HG03175 (cell line): ENCODE measurements around the gene UNC13A.
A peak's percentile ranks its signal among the peaks of the same experiment; 100 is the strongest.

Experiments
- ATAC-seq: cut with Tn5 transposase; IDR thresholded peaks from one replicate; pipeline ENCODE4 v1.9.1; 2021; ENCODE audit warnings: mild to moderate bottlenecking, moderate library complexity; ENCODE audit not compliant: unreplicated experiment

Gene UNC13A

DNA sequence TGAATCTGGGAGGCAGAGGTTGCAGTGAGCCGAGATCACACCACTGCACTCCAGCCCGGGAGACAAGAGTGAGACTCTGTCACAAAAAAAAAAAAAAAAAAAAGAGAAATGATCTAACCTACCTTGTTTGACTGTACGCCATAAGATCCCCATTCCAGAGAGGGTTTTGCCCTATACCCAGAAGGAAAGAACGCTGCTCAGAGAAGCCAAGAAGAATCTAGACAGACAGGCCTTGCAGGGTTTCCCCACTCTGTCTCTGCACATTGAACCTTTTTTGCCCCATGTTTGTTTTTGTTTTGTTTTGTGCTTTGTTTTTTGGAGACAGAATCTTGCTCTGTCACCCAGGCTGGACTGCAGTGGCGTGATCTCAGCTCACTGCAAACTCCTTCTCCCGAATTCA is 23.7 kb upstream of the UNC13A start:
- ATAC-seq = no peak

GRCh38 chr19:17706750-17707181 is 18.6 kb upstream of the UNC13A start:
- no peak for ATAC-seq

DNA sequence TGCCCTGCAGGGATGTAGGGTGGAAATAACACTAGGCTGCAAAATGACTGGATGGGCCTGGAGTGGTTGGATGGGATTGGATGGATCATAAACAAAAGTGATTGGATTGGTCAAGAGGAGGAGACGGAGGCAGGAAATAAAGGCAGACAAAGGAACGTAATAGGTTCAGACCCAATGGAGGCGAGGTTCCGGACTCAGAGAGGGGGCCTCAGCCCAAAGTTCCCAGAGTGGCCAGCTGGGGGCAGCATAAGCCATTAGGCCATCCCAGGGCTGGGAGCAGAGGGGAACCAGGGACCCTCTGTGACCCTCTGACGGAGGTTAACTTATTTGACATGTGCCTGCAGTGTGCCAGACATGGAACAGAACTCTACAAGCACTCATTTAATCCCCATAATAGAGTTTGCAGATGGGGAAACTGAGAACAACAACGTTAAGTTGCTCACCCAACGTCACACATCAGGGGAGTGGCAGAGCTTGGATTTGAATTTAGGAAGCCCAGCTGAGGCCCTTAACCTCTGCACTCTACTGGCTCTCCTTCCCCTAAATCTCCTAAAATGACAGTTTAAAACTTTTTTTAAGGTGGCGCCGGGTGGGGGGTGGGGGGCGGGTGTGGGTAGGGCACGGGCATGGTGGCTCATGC is 15.8 kb upstream of the UNC13A start:
- no peak for ATAC-seq

DNA sequence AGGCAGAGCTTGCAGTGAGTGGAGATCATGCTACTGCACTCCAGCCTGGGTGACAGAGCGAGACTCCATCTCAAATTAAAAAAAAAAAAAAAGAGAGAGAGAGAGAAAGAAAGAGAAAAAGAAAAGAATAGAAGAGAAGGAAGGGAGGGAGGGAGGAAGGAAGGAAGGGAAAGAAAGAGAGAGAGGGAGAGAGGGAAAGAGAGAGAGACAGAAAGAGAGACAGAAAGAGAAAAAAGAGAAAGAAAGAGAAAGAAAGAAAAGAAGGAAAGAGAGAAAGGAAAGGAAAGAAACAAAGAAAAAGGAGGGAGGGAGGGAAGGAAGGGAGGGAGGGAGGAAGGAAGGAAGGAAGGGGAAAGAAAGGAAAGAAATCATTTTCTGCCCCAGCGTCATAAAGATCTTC is 7.0 kb upstream of the UNC13A start:
- no peak for ATAC-seq

DNA sequence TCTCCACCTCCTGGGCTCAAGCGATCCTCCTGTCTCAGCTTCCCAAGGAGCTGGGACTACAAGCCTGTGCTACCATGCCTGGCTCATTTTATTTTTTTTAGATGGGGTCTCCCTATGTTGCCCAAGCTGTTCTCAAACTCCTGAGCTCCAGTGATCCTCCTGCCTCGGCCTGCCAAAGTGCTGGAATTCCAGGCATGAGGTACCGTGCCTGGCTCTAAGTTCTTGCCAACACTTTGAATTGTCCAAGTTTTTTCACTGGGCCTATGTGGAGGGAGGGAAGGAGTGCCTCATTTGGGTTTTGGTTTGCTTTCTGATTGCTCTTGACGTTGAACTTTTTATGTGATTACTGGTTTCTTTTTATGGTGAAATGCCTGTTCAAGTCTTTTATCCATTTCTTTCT is 4.4 kb upstream of the UNC13A start:
- no peak for ATAC-seq

GRCh38 chr19:17688853-17689595 is 870 bp upstream of the UNC13A start:
- no peak for ATAC-seq

DNA sequence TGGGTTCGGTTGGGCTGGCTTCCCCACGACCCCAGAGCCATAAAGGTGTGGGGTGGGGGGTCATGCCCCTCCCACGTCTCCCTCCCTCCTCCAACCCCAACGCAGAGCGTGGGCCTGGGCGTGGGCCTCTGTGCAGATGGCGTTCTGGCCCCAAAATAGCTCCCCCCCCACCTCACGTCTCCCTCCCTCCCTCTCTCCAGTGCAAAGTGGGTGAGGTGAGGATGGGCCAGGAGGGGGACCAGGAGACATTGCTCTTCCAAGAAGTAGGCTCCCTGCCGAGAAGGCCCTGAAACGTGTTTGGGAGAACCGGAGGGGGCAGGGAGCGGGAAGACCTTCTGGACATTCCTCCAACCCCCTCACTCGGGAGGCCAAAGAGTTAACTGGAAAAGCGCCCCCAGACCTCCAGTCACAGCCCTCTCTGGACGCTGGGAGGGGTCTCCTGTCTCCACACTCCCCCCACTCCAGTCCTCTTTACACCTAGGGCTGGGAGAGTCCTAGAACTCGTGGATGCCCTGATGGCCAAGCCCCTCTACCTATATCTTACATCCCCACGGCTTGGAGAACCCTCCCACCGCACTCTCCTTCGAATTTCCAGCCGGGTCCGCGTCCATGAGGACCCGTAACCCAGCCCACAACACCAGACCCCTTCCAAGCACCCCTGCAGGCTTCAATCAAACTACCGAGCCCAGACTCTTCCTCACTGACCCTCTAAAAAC is 855 bp downstream of the UNC13A start:
- ATAC-seq = no peak

DNA sequence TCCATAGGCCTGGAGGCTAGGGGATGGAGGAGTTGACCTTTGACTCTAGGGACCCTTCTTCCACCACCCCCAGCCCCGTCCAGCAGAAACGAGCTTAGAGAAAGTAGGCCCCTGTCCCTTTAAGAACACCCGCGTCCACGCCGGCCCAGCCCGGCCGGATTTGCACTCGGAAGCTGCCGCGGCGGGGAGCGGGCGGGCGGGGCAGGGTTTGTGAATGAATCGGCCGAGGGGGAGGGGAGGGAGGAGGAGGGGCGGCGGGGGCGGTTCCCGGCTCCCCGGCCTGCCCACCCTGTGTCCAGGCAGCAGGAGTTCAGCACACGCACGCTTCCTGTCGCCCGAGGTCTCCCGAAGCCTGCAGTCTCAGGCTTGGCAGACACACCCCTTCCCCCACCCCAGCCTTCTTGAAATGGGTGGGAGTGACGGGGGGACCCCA is 1.5 kb downstream of the UNC13A start:
- ATAC-seq = no peak

- no peak for ATAC-seq
These were observed 2.1 kb downstream of the UNC13A start for GRCh38 chr19:17686023-17686521.

- ATAC-seq = no peak
These were observed 2.6 kb downstream of the UNC13A start for GRCh38 chr19:17685451-17686022.

GRCh38 chr19:17684256-17684655 is 3.9 kb downstream of the UNC13A start:
- ATAC-seq = no peak

DNA sequence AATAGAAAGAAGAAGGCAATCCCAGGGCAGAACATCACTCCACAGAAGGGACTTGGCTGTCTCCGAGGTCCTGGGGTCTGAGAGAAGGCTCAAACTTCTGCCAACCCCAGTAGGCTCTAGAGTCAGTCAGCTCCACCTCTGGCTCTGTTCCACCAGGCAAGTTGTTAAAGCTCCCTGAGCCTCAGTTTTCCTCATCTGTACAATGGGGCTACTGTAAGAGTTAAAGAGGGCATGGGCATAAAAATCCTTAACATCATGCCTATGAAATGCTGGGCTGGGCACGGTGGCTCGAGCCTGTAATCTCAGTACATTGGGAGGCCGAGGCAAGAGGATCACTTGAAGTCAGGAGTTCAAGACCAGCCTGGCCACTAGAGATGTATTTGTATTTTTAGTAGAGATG is 5.1 kb downstream of the UNC13A start:
- ATAC-seq = no peak

DNA sequence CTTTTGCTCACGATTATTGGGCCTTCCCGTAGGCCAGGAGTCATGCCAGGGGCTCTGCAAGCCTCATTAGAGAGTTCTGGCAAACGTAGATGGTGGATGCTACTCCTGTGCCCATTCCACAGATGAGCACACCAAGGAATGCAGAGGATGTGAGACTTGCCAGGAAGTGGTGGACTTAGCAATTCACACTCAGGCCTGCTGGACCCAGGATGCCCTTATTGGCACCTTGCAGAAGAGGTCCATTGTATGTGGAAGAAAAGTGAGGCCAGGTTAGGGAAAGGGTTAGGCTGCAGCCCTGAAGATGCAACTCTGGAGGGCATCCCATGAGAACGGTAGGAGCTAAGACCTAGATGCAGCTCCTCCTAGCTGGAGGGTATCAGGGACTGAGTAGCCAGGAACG is 5.9 kb downstream of the UNC13A start:
- no peak for ATAC-seq

DNA sequence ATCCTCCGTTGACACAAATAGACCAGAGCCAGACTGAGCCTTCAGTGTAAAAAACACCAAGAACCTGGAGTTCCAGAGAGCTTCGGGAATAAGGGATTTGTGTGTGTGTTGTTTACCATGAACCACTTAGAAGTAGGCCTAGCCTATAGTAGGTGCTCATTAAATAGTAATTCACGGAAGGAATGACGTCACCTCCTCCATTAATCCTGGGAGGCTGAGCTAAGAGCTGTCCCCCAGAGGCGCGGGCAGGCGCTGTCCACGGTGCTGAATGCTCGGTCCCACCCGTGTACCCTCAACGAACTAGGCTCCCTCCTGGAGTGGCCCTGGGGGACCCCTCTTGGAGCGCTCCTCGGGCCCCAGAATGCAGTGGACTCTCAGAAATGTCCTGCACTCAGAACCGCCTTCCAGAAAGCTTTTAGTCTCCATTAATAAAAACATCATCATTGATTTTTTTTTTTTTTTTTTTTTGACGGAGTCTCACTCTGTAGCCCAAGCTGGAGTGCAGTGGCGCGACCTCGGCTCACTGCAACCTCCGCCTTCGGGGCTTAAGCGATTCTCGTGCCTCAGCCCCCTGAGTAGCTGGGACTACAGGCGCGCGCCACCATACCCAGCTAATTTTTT is 6.5 kb downstream of the UNC13A start:
- no peak for ATAC-seq

GRCh38 chr19:17680230-17680722 is 7.9 kb downstream of the UNC13A start:
- ATAC-seq = peak; percentile 79

DNA sequence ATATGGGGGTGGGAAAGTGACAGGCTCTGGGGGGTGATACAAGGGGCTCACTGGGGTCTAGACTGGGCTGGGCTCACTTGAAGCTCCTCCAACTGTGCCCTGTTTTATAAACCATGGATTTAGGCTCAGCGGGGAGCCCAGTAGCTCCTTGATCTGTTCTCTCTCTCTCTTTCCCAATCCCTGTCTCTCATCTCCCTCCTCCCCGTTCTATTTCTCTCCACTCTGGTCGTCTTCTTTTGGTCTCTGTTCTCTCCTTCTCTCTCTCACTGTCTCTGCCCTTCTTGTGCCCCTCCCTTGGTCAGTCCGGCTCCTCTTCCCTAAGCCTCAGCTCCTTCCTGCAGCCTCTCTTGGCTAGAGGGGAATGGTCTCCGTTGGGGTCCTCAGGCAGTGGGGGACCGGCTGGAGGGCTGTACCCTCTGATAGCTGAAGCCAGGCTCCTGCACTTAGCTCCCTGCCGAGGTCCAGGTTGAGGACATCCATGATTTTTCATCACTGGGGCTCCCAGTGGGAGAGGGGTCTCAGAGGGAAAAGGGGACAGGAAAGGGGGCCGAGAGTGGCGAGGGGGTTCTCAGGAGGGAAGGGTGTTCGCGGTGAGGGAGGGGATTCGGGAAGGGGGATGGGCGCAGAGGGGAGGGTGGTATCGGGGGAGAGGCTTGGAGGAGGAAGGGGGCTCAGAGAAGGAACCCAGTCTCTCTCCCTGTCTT is 8.5 kb downstream of the UNC13A start:
- no peak for ATAC-seq

- ATAC-seq = no peak
These were observed 9.3 kb downstream of the UNC13A start for GRCh38 chr19:17678836-17679235.

GRCh38 chr19:17677002-17677401 is 11.2 kb downstream of the UNC13A start:
- no peak for ATAC-seq

- ATAC-seq = no peak
These were observed 11.9 kb downstream of the UNC13A start for GRCh38 chr19:17676295-17676694.
